HEK293 (cell line): Measurements from ENCODE around the gene FOXG1.

Experiments
- CTCF ChIA-PET: fragments of 350-600 bp; formaldehyde crosslinking; extraction: SDS; loops from one replicate; lab custom pipeline; 2021; ENCODE audit warnings: antibody characterized with exemption; lab: Yijun Ruan, JAX
- POLR2A ChIA-PET: fragments of 300-600 bp; formaldehyde crosslinking; extraction: SDS; loops from one replicate; lab custom pipeline; 2020; ENCODE audit warnings: antibody characterized with exemption, inconsistent platforms; lab: Yijun Ruan, JAX
- H3K27ac ChIP-seq: fragments of 200-500 bp; sonication (Bioruptor generic); 2 replicates; pipeline ENCODE4 v1.5.1; 2014; ENCODE audit warnings: low read depth, low read length, control low read depth, inconsistent platforms; ENCODE audit errors: extremely low read depth
- H3K36me3 ChIP-seq, 2 experiments: fragments of 200-500 bp in 1 of 2; sonication (Bioruptor generic) in 1 of 2; 1 replicate in 1 of 2; 2 replicates in 1 of 2; pipeline ENCODE4 v1.5.1; 2014 to 2017; ENCODE audit warnings: inconsistent platforms in 2 of 2, low read length in 2 of 2; ENCODE audit not compliant: control insufficient read depth in 2 of 2, insufficient read depth in 1 of 2
- H3K4me1 ChIP-seq: fragments of 200-500 bp; sonication (Bioruptor generic); 2 replicates; pipeline ENCODE4 v1.5.1; 2014; ENCODE audit warnings: mild to moderate bottlenecking, low read length, inconsistent platforms; ENCODE audit not compliant: control insufficient read depth, insufficient read depth
- H3K4me3 ChIP-seq: 2 replicates; pipeline ENCODE4 v1.5.1; 2011; ENCODE audit warnings: low read depth, mild to moderate bottlenecking, control low read depth, low read length, moderate library complexity
- H3K9me3 ChIP-seq: fragments of 200-500 bp; sonication (Bioruptor generic); 2 replicates; pipeline ENCODE4 v1.5.1; 2014; ENCODE audit warnings: low read depth, low read length, inconsistent platforms; ENCODE audit not compliant: control insufficient read depth, insufficient read depth
- CTCF ChIP-seq: fragments of 450-650 bp; formaldehyde crosslinking; IDR thresholded peaks from 2 replicates; pipeline ENCODE4 v1.5.1; 2016; ENCODE audit warnings: missing biosample characterization, missing genetic modification characterization
- KLF7 ChIP-seq: fragments of 450-650 bp; formaldehyde crosslinking; IDR thresholded peaks from 2 replicates; pipeline ENCODE4 v1.5.1; 2016; ENCODE audit warnings: missing biosample characterization, missing genetic modification characterization, borderline replicate concordance
- MEIS1 ChIP-seq: sonication (generic); formaldehyde crosslinking; IDR thresholded peaks from 2 replicates; pipeline ENCODE4 v1.8.1; 2022; ENCODE audit warnings: missing genetic modification reagents, mild to moderate bottlenecking, borderline replicate concordance
- OVOL3 ChIP-seq: fragments of 450-650 bp; formaldehyde crosslinking; IDR thresholded peaks from 2 replicates; pipeline ENCODE4 v1.5.1; 2016; ENCODE audit warnings: missing biosample characterization, missing genetic modification characterization
- SP3 ChIP-seq: fragments of 450-650 bp; formaldehyde crosslinking; IDR thresholded peaks from 2 replicates; pipeline ENCODE4 v1.5.1; 2016; ENCODE audit warnings: missing biosample characterization, missing genetic modification characterization
- TRIM28 ChIP-seq: IDR thresholded peaks from 2 replicates; pipeline ENCODE4 v1.6.1; 2011; ENCODE audit warnings: low read length, control low read depth, borderline replicate concordance
- WT1 ChIP-seq: fragments of 450-650 bp; formaldehyde crosslinking; IDR thresholded peaks from 2 replicates; pipeline ENCODE4 v1.5.1; 2016; ENCODE audit warnings: missing biosample characterization, missing genetic modification characterization
- ZBTB20 ChIP-seq: fragments of 450-650 bp; formaldehyde crosslinking; IDR thresholded peaks from 2 replicates; pipeline ENCODE4 v1.5.1; 2016; ENCODE audit warnings: missing biosample characterization, missing genetic modification characterization
- ZBTB26 ChIP-seq: fragments of 450-650 bp; formaldehyde crosslinking; optimal IDR thresholded peaks from 2 replicates; pipeline ENCODE3; 2016; ENCODE audit warnings: missing biosample characterization, mild to moderate bottlenecking, missing genetic modification characterization
- ZNF10 ChIP-seq: fragments of 450-650 bp; formaldehyde crosslinking; IDR thresholded peaks from 2 replicates; pipeline ENCODE4 v1.5.1; 2017; ENCODE audit warnings: missing biosample characterization, missing genetic modification characterization
- ZNF112 ChIP-seq: fragments of 450-650 bp; formaldehyde crosslinking; IDR thresholded peaks from 2 replicates; pipeline ENCODE4 v1.5.0; 2017; ENCODE audit warnings: missing biosample characterization, missing genetic modification characterization
- ZNF121 ChIP-seq: fragments of 450-650 bp; formaldehyde crosslinking; IDR thresholded peaks from 2 replicates; pipeline ENCODE4 v1.5.1; 2016; ENCODE audit warnings: missing biosample characterization, missing genetic modification characterization
- ZNF223 ChIP-seq: fragments of 450-650 bp; formaldehyde crosslinking; IDR thresholded peaks from 2 replicates; pipeline ENCODE4 v1.5.1; 2016; ENCODE audit warnings: missing biosample characterization, missing genetic modification characterization
- ZNF280C ChIP-seq: fragments of 450-650 bp; formaldehyde crosslinking; IDR thresholded peaks from 2 replicates; pipeline ENCODE4 v1.5.1; 2016; ENCODE audit warnings: missing biosample characterization, missing genetic modification characterization
- ZNF341 ChIP-seq: fragments of 450-650 bp; formaldehyde crosslinking; IDR thresholded peaks from 2 replicates; pipeline ENCODE4; 2016; ENCODE audit warnings: low read depth, missing biosample characterization, missing genetic modification characterization
- ZNF37A ChIP-seq: fragments of 450-650 bp; IDR thresholded peaks from 2 replicates; pipeline ENCODE4 v1.5.1; 2018; ENCODE audit warnings: missing biosample characterization, missing genetic modification characterization
- ZNF394 ChIP-seq: fragments of 450-650 bp; formaldehyde crosslinking; IDR thresholded peaks from 2 replicates; pipeline ENCODE4 v1.5.1; 2016; ENCODE audit warnings: missing biosample characterization, missing genetic modification characterization, mild to moderate bottlenecking, moderate library complexity, borderline replicate concordance
- ZNF398 ChIP-seq: fragments of 450-650 bp; formaldehyde crosslinking; IDR thresholded peaks from 2 replicates; pipeline ENCODE4 v1.5.1; 2017; ENCODE audit warnings: missing biosample characterization, missing genetic modification characterization
- ZNF404 ChIP-seq: fragments of 450-650 bp; formaldehyde crosslinking; IDR thresholded peaks from 2 replicates; pipeline ENCODE4 v1.5.1; 2017; ENCODE audit warnings: missing biosample characterization, missing genetic modification characterization
- ZNF423 ChIP-seq: fragments of 450-650 bp; formaldehyde crosslinking; IDR thresholded peaks from 2 replicates; pipeline ENCODE4 v1.5.1; 2016; ENCODE audit warnings: missing biosample characterization, missing genetic modification characterization
- ZNF426 ChIP-seq: fragments of 450-650 bp; formaldehyde crosslinking; IDR thresholded peaks from 2 replicates; pipeline ENCODE4 v1.5.1; 2017; ENCODE audit warnings: missing biosample characterization, missing genetic modification characterization, mild to moderate bottlenecking, inconsistent platforms, moderate library complexity
- ZNF510 ChIP-seq: fragments of 450-650 bp; formaldehyde crosslinking; IDR thresholded peaks from 2 replicates; pipeline ENCODE4 v1.5.1; 2018; ENCODE audit warnings: mild to moderate bottlenecking, missing genetic modification characterization, missing biosample characterization; ENCODE audit not compliant: insufficient replicate concordance
- ZNF548 ChIP-seq: fragments of 450-650 bp; formaldehyde crosslinking; IDR thresholded peaks from 2 replicates; pipeline ENCODE4 v1.5.1; 2016; ENCODE audit warnings: missing biosample characterization, missing genetic modification characterization
- ZNF558 ChIP-seq: fragments of 450-650 bp; formaldehyde crosslinking; IDR thresholded peaks from 2 replicates; pipeline ENCODE4 v1.5.1; 2016; ENCODE audit warnings: missing biosample characterization, missing genetic modification characterization
- ZNF600 ChIP-seq: fragments of 450-650 bp; formaldehyde crosslinking; IDR thresholded peaks from 2 replicates; pipeline ENCODE4 v1.5.1; 2016; ENCODE audit warnings: missing biosample characterization, missing genetic modification characterization
- ZNF610 ChIP-seq: fragments of 450-650 bp; formaldehyde crosslinking; IDR thresholded peaks from 2 replicates; pipeline ENCODE4 v1.5.1; 2016; ENCODE audit warnings: missing biosample characterization, missing genetic modification characterization, borderline replicate concordance
- ZNF654 ChIP-seq: fragments of 450-650 bp; formaldehyde crosslinking; IDR thresholded peaks from 2 replicates; pipeline ENCODE4 v1.5.1; 2016; ENCODE audit warnings: low read depth, missing biosample characterization, missing genetic modification characterization
- ZNF701 ChIP-seq: fragments of 450-650 bp; formaldehyde crosslinking; IDR thresholded peaks from 2 replicates; pipeline ENCODE4 v1.5.1; 2016; ENCODE audit warnings: missing biosample characterization, missing genetic modification characterization
- ZNF792 ChIP-seq: fragments of 450-650 bp; formaldehyde crosslinking; IDR thresholded peaks from 2 replicates; pipeline ENCODE4 v1.5.1; 2016; ENCODE audit warnings: missing biosample characterization, missing genetic modification characterization
- ZXDB ChIP-seq: fragments of 450-650 bp; formaldehyde crosslinking; IDR thresholded peaks from 2 replicates; pipeline ENCODE4 v1.5.1; 2016; ENCODE audit warnings: missing biosample characterization, missing genetic modification characterization

Gene FOXG1

GRCh38 chr14:28767853-28768741 is 1.5 kb downstream of the FOXG1 start:
- POLR2A ChIA-PET = interaction anchor here (1.1 kb wide), 1 partner anchor 9 kb away, joined by 3 read pairs; no protein-coding TSS in a partner anchor
- Histone ChIP-seq H3K36me3 (no peaks in the 10 kb centered on the region), H3K4me3 (peak overlapping the region; percentile 88), H3K27ac (peak overlapping the region; percentile 97), H3K9me3 (no peaks in the 10 kb centered on the region), H3K4me1 (peaks cover 19% of the 10 kb centered on the region)
- CTCF ChIA-PET = interaction anchor here (0.8 kb wide), 1 partner anchor 17 kb away, joined by 3 read pairs; no protein-coding TSS in a partner anchor
- TF ChIP-seq ZNF398 (tag by site-specific recombination) (peak; percentile 53), ZNF558 (no peak), ZNF112 (no peak), ZNF341 (tag by site-specific recombination) (peak; percentile 95), ZXDB (tag by site-specific recombination) (peak; percentile 92), ZNF10 (peak; percentile 15; the same call in 1 of the 2 replicates), ZNF394 (tag by site-specific recombination) (peak; percentile 66; the same call in 1 of the 2 replicates), ZNF701 (tag by site-specific recombination) (no peak), ZNF792 (0 out of 2 replicates have a peak, but pooled peaks have one; percentile 26), ZNF223 (tag by site-specific recombination) (peak; percentile 94), ZNF426 (no peak), ZNF510 (no peak), ZNF654 (tag by site-specific recombination) (no peak), OVOL3 (tag by site-specific recombination) (no peak), ZNF280C (tag by site-specific recombination) (no peak), TRIM28 (peak; percentile 51; the same call in 1 of the 2 replicates), WT1 (no peak), SP3 (tag by site-specific recombination) (peak; percentile 39; the same call in 1 of the 2 replicates), ZNF121 (tag by site-specific recombination) (peak; percentile 63; the same call in 1 of the 2 replicates), ZNF610 (no peak), CTCF (peak; percentile 99), ZBTB20 (tag by site-specific recombination) (peak; percentile 94), ZNF600 (tag by site-specific recombination) (peak; percentile 99), ZNF37A (tag by site-specific recombination) (no peak), ZNF423 (peak; percentile 26; the same call in 1 of the 2 replicates), ZBTB26 (tag by site-specific recombination) (peak; percentile 94), MEIS1 (CRISPR knock-in tag) (no peak), ZNF404 (tag by site-specific recombination) (no peak), ZNF548 (tag by site-specific recombination) (no peak), KLF7 (tag by site-specific recombination) (peak; percentile 14; the same call in 1 of the 2 replicates)
